Naive thymus-derived CD4-positive, alpha-beta T cell (primary cell): ENCODE measurements around the gene REXO1. TPM values are rescaled to one million over a fixed set of nuclear protein-coding genes. Genes with fewer than 3 reads are reported as not detected.
A peak's percentile ranks its signal among the peaks of the same experiment; 100 is the strongest.

ENCODE experiments used
- ATAC-seq: fragments of 150-1000 bp; cut with Tn5 transposase; 2 replicates; pipeline ENCODE4 v1.10.0; 2021; ENCODE audit warnings: mild to moderate bottlenecking, moderate library complexity
- CTCF ChIA-PET: fragments of 350-600 bp; sonication (Branson Sonifier 250); formaldehyde crosslinking; loops from one replicate; lab custom pipeline; 2021; ENCODE audit warnings: antibody characterized with exemption; lab: Charles Lee
- POLR2A ChIA-PET: fragments of 350-600 bp; sonication (Branson Sonifier 250); formaldehyde crosslinking; loops from one replicate; lab custom pipeline; 2021; ENCODE audit warnings: antibody characterized with exemption, inconsistent platforms; lab: Charles Lee
- DNase-seq, 9 donors: peaks; one replicate each; pipeline versions ENCODE4 v3.0.0 to v3.0.0-alpha.2; 2020 to 2022; ENCODE audit warnings: mixed read lengths in 1 of 9
- H3K27ac ChIP-seq: one replicate; pipeline ENCODE4 v1.7.0; 2013; ENCODE audit warnings: mild to moderate bottlenecking, low read depth, low read length, moderate library complexity
- H3K27me3 ChIP-seq, 2 donors: one replicate each; pipeline ENCODE4 v1.7.0; 2013; ENCODE audit warnings: low read length in 2 of 2, mild to moderate bottlenecking in 2 of 2, moderate library complexity in 2 of 2; ENCODE audit not compliant: control insufficient read depth in 2 of 2, insufficient read depth in 2 of 2
- H3K36me3 ChIP-seq, 3 experiments: 1 replicate in 2 of 3; 2 replicates in 1 of 3; pipeline ENCODE4 v1.7.0; 2013; ENCODE audit warnings: low read length in 3 of 3, mild to moderate bottlenecking in 3 of 3, moderate library complexity in 1 of 3; ENCODE audit not compliant: insufficient read depth in 3 of 3, control insufficient read depth in 2 of 3
- H3K4me1 ChIP-seq, 2 donors: one replicate each; pipeline ENCODE4 v1.7.0; 2013; ENCODE audit warnings: low read length in 2 of 2, mild to moderate bottlenecking in 2 of 2, moderate library complexity in 1 of 2; ENCODE audit not compliant: control insufficient read depth in 2 of 2, insufficient read depth in 2 of 2
- H3K4me3 ChIP-seq: 2 replicates; pipeline ENCODE4 v1.7.0; 2013; ENCODE audit warnings: mild to moderate bottlenecking, low read length
- H3K9me3 ChIP-seq, 3 experiments: 1 replicate in 2 of 3; 2 replicates in 1 of 3; pipeline ENCODE4 v1.7.0; 2013; ENCODE audit warnings: low read length in 3 of 3; ENCODE audit not compliant: control insufficient read depth in 2 of 3
- H3K27ac Mint-ChIP-seq, 9 donors: one replicate each; pipeline ENCODE4 v1.8.0; 2020 to 2022; ENCODE audit warnings: mixed read lengths in 9 of 9, mild to moderate bottlenecking in 8 of 9, moderate library complexity in 5 of 9, inconsistent platforms in 2 of 9
- H3K27me3 Mint-ChIP-seq, 5 donors: one replicate each; pipeline ENCODE4 v1.8.0; 2021 to 2022; ENCODE audit warnings: mixed read lengths in 5 of 5, mild to moderate bottlenecking in 1 of 5
- H3K36me3 Mint-ChIP-seq, 5 donors: one replicate each; pipeline ENCODE4 v1.8.0; 2020 to 2022; ENCODE audit warnings: mixed read lengths in 5 of 5, mild to moderate bottlenecking in 3 of 5, inconsistent platforms in 1 of 5
- H3K4me1 Mint-ChIP-seq, 7 donors: one replicate each; pipeline ENCODE4 v1.8.0; 2020 to 2022; ENCODE audit warnings: mixed read lengths in 7 of 7, mild to moderate bottlenecking in 3 of 7, inconsistent platforms in 1 of 7
- H3K4me3 Mint-ChIP-seq, 10 donors: one replicate each; pipeline ENCODE4 v1.8.0; 2020 to 2022; ENCODE audit warnings: mild to moderate bottlenecking in 10 of 10, mixed read lengths in 10 of 10, moderate library complexity in 6 of 10, inconsistent platforms in 2 of 10
- H3K9me3 Mint-ChIP-seq, 11 donors: one replicate each; pipeline ENCODE4 v1.8.0; 2020 to 2022; ENCODE audit warnings: mixed read lengths in 11 of 11, mild to moderate bottlenecking in 4 of 11, inconsistent platforms in 1 of 11, moderate library complexity in 1 of 11
- intact Hi-C, 2 donors: fragments of 100-400 bp; cut with micrococcal nuclease; formaldehyde crosslinking; loops; one replicate each; pipeline ENCODE4 v1.15.1; 2023
- polyA plus RNA-seq, 2 donors: library from polyadenylated mRNA; unstranded; fragments of 300-500 nt; fragmentation: Illumina TruSeq; gene quantifications; one replicate each; pipeline ENCODE4 v1.2.3, GENCODE V29; 2021
- total RNA-seq, 6 experiments: library from RNA in 5 of 6; stranded (reverse) in 5 of 6; gene quantifications; 1 replicate in 5 of 6; 2 replicates in 1 of 6; pipeline ENCODE4 v1.2.3 and lab custom pipeline; 2021 to 2026

The REXO1 gene
- total and polyA plus RNA-seq, 7 experiments from 2014 or later: 5.4 to 92.6 (median 56.7) TPM

- peaks cover 0 to 27% (median 0%) of the 10 kb centered on the region in 3 experiments for H3K36me3 ChIP-seq
- no peaks in the 10 kb centered on the region for H3K27me3 ChIP-seq
- peaks cover 23 to 49% of the 10 kb centered on the region in 2 donors for H3K4me1 ChIP-seq
- DNase-seq: no peak
- Mint-ChIP-seq H3K4me3 (peak overlapping the region in 7 of 10 donors; percentile 75 to 94 (median 90)), H3K4me1 (peaks cover 40 to 77% (median 56%) of the 10 kb centered on the region in 7 donors), H3K36me3 (no peaks in the 10 kb centered on the region), H3K27ac (peak overlapping the region in 6 of 9 donors; percentile 57 to 93 (median 80)), H3K27me3 (no peaks in the 10 kb centered on the region), H3K9me3 (no peaks in the 10 kb centered on the region)
- intact Hi-C loops: loop anchor here in 1 of 2 donors (5.0 kb wide), 1 partner anchor 253 kb away; the partner anchor contains the start of gene MBD3
- POLR2A ChIA-PET: interaction anchor here (1.0 kb wide), 1 partner anchor 12 kb away, joined by 3 read pairs; no protein-coding TSS in a partner anchor
- H3K4me3 ChIP-seq: peak overlapping the region; percentile 3
- no peaks in the 10 kb centered on the region for H3K9me3 ChIP-seq
- CTCF ChIA-PET: no interaction called here
- no peak overlapping the region for H3K27ac ChIP-seq
- no peak for ATAC-seq
These were observed 2.6 kb downstream of the REXO1 start for GRCh38 chr19:1845642-1846041.

GRCh38 chr19:1845125-1845515 is 3.2 kb downstream of the REXO1 start:
- CTCF ChIA-PET: no interaction called here
- Mint-ChIP-seq H3K4me3 (peak overlapping the region in 5 of 10 donors; percentile 16 to 90 (median 21)), H3K9me3 (no peaks in the 10 kb centered on the region), H3K36me3 (no peaks in the 10 kb centered on the region), H3K27me3 (no peaks in the 10 kb centered on the region), H3K4me1 (peaks cover 41 to 79% (median 56%) of the 10 kb centered on the region in 7 donors), H3K27ac (peak overlapping the region in 1 of 9 donors; percentile 32)
- POLR2A ChIA-PET: no interaction called here
- H3K4me3 ChIP-seq: no peak overlapping the region
- H3K36me3 ChIP-seq: peaks cover 0 to 30% (median 0%) of the 10 kb centered on the region in 3 experiments
- ATAC-seq (no peak), DNase-seq (no peak)
- H3K9me3 ChIP-seq: no peaks in the 10 kb centered on the region
- intact Hi-C loops: loop anchor here in 1 of 2 donors (5.0 kb wide), 1 partner anchor 253 kb away; the partner anchor contains the start of gene MBD3
- peaks cover 23 to 49% of the 10 kb centered on the region in 2 donors for H3K4me1 ChIP-seq
- H3K27me3 ChIP-seq: no peaks in the 10 kb centered on the region
- H3K27ac ChIP-seq: no peak overlapping the region

- ATAC-seq: no peak
- no peak for DNase-seq
- Histone ChIP-seq H3K4me1 (peaks cover 23 to 49% of the 10 kb centered on the region in 2 donors), H3K9me3 (no peaks in the 10 kb centered on the region), H3K27me3 (no peaks in the 10 kb centered on the region), H3K36me3 (peaks cover 0 to 35% (median 0%) of the 10 kb centered on the region in 3 experiments), H3K4me3 (no peak overlapping the region), H3K27ac (no peak overlapping the region)
- ChIA-PET POLR2A (no interaction called here), CTCF (no interaction called here)
- intact Hi-C loops: loop anchor here in 1 of 2 donors (5.0 kb wide), 1 partner anchor 252 kb away; the partner anchor contains the start of gene MBD3
- H3K4me1 Mint-ChIP-seq: peaks cover 39 to 79% (median 56%) of the 10 kb centered on the region in 7 donors
- no peaks in the 10 kb centered on the region for H3K27me3 Mint-ChIP-seq
- no peak overlapping the region for H3K27ac Mint-ChIP-seq
- H3K4me3 Mint-ChIP-seq: peak overlapping the region in 5 of 10 donors; percentile 16 to 90 (median 21)
- H3K9me3 Mint-ChIP-seq: no peaks in the 10 kb centered on the region
- no peaks in the 10 kb centered on the region for H3K36me3 Mint-ChIP-seq
These were observed 3.7 kb downstream of the REXO1 start for GRCh38 chr19:1844513-1845124.

GRCh38 chr19:1843646-1844394 is 4.5 kb downstream of the REXO1 start:
- POLR2A ChIA-PET: no interaction called here
- H3K4me1 ChIP-seq: peaks cover 23 to 47% of the 10 kb centered on the region in 2 donors
- DNase-seq (no peak), ATAC-seq (no peak)
- CTCF ChIA-PET: no interaction called here
- H3K36me3 ChIP-seq: peaks cover 0 to 40% (median 0%) of the 10 kb centered on the region in 3 experiments
- H3K27ac ChIP-seq: no peak overlapping the region
- H3K4me1 Mint-ChIP-seq: peaks cover 37 to 78% (median 53%) of the 10 kb centered on the region in 7 donors
- no peaks in the 10 kb centered on the region for H3K36me3 Mint-ChIP-seq
- no peak overlapping the region for H3K4me3 ChIP-seq
- no peaks in the 10 kb centered on the region for H3K27me3 ChIP-seq
- intact Hi-C loops: no loop called here
- peak overlapping the region in 2 of 10 donors; percentile 16 to 90 for H3K4me3 Mint-ChIP-seq
- peak overlapping the region in 1 of 9 donors; percentile 52 for H3K27ac Mint-ChIP-seq
- no peaks in the 10 kb centered on the region for H3K27me3 Mint-ChIP-seq
- H3K9me3 Mint-ChIP-seq: no peaks in the 10 kb centered on the region
- H3K9me3 ChIP-seq: no peaks in the 10 kb centered on the region

GRCh38 chr19:1843116-1843515 is 5.2 kb downstream of the REXO1 start:
- no peak for DNase-seq
- H3K36me3 Mint-ChIP-seq: no peaks in the 10 kb centered on the region
- H3K27ac Mint-ChIP-seq: no peak overlapping the region
- Histone ChIP-seq H3K36me3 (peaks cover 0 to 40% (median 0%) of the 10 kb centered on the region in 3 experiments), H3K27ac (no peak overlapping the region), H3K9me3 (no peaks in the 10 kb centered on the region), H3K4me3 (no peak overlapping the region), H3K27me3 (no peaks in the 10 kb centered on the region), H3K4me1 (peaks cover 23 to 45% of the 10 kb centered on the region in 2 donors)
- peaks cover 35 to 81% (median 54%) of the 10 kb centered on the region in 7 donors for H3K4me1 Mint-ChIP-seq
- H3K27me3 Mint-ChIP-seq: no peaks in the 10 kb centered on the region
- peak overlapping the region in 1 of 10 donors; percentile 62 for H3K4me3 Mint-ChIP-seq
- ATAC-seq: no peak
- ChIA-PET POLR2A (no interaction called here), CTCF (interaction anchor here (0.7 kb wide), 1 partner anchor 17 kb away, joined by 3 read pairs; no protein-coding TSS in a partner anchor)
- H3K9me3 Mint-ChIP-seq: no peaks in the 10 kb centered on the region
- intact Hi-C loops: no loop called here

GRCh38 chr19:1841209-1841924 is 6.9 kb downstream of the REXO1 start:
- H3K4me3 ChIP-seq: no peak overlapping the region
- Mint-ChIP-seq H3K27ac (peak overlapping the region in 7 of 9 donors; percentile 6 to 71 (median 39)), H3K27me3 (no peaks in the 10 kb centered on the region), H3K4me3 (peak overlapping the region in 4 of 10 donors; percentile 4 to 62 (median 25)), H3K36me3 (no peaks in the 10 kb centered on the region), H3K9me3 (no peaks in the 10 kb centered on the region), H3K4me1 (peaks cover 23 to 73% (median 52%) of the 10 kb centered on the region in 7 donors)
- H3K27ac ChIP-seq: no peak overlapping the region
- no peaks in the 10 kb centered on the region for H3K9me3 ChIP-seq
- intact Hi-C loops: no loop called here
- peaks cover 0 to 36% (median 0%) of the 10 kb centered on the region in 3 experiments for H3K36me3 ChIP-seq
- H3K4me1 ChIP-seq: peaks cover 10 to 32% of the 10 kb centered on the region in 2 donors
- ChIA-PET POLR2A (interaction anchor here (0.6 kb wide), 1 partner anchor 30 kb away, joined by 3 read pairs; no protein-coding TSS in a partner anchor), CTCF (interaction anchor here (0.5 to 0.7 kb wide), 2 partner anchors 9 to 180 kb away, joined by 3 to 5 read pairs; no protein-coding TSS in a partner anchor)
- no peaks in the 10 kb centered on the region for H3K27me3 ChIP-seq
- DNase-seq: no peak
- no peak for ATAC-seq
